HG03095 (cell line): Measurements from ENCODE around the gene TMEM37.

ENCODE experiments used
- ATAC-seq: cut with Tn5 transposase; IDR thresholded peaks from one replicate; pipeline ENCODE4 v1.9.1; 2021; ENCODE audit warnings: moderate library complexity; ENCODE audit not compliant: unreplicated experiment

TMEM37 gene

DNA sequence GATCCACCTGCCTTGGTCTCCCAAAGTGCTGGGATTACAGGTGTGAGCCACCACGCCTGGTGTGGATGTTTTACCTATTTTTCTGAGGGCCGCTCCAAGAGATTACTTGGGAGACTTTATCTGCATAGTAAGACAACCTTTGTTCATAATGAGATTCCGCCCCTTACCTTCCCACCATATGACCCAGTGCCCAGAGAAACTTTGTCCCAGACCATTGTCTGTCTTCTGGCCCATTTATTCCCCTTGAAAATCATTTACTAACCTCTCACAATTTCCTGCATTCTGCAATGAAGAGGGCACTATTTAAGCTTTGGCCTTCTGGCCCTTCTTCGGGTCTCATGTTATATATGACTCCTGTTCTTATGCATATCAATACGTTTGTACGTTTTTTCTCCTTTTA lies 13.7 kb upstream of the TMEM37 start:
- no peak for ATAC-seq

- ATAC-seq: no peak
Observed at GRCh38 chr2:119419065-119419464, 12.6 kb upstream of the TMEM37 start.

DNA sequence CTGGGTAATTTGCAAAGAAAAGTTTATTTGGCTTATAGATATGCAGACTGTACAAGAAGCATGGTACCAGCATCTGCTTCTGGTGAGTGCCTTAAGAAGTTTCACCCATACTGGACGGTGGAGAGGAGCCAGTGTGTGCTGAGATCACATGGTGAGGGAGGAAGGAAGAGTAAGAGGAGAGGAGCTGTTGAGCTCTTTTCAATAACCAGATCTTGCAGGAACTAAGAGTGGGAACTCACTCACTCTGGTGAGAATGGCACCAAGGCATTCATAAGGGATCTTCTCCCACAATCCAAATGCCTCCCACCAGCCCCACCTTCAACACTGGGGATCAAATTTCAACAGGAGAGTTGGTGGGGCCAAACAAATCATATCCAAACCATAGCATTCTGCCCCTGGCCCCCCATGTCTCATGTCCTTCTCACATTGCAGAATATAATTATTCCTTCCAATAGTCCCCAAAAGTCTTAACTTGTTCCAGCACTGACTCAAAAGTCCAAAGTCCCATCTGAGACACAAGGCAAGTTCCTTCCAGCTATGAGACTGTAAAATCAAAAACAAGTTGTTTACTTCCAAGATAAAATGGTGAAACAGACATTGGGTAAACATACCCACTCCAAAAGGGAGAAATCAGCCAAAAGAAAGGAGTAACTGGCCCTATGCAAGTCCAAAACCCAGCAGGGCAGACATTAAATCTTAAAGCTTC lies 11.7 kb upstream of the TMEM37 start:
- no peak for ATAC-seq

- no peak for ATAC-seq
Observed at GRCh38 chr2:119421304-119421703, 10.3 kb upstream of the TMEM37 start.

DNA sequence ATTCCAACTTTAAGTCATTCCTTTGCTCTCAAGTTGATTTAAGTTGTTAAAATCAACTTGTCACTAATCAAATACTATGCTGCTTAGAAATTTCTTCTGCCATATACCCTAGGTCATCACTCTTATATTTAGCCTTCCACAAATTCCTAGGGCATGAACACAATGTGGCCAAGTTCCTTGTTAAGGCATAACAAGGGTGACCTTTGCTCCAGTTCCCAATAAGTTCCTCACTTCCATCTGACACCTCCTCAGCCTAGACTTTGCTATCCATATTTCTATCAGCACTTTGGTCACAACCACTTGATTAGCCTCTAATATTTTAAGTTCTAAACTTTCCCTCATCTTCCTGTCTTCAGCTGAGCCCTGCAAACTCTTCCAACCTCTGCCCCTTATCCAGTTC lies 9.9 kb upstream of the TMEM37 start:
- ATAC-seq: no peak

DNA sequence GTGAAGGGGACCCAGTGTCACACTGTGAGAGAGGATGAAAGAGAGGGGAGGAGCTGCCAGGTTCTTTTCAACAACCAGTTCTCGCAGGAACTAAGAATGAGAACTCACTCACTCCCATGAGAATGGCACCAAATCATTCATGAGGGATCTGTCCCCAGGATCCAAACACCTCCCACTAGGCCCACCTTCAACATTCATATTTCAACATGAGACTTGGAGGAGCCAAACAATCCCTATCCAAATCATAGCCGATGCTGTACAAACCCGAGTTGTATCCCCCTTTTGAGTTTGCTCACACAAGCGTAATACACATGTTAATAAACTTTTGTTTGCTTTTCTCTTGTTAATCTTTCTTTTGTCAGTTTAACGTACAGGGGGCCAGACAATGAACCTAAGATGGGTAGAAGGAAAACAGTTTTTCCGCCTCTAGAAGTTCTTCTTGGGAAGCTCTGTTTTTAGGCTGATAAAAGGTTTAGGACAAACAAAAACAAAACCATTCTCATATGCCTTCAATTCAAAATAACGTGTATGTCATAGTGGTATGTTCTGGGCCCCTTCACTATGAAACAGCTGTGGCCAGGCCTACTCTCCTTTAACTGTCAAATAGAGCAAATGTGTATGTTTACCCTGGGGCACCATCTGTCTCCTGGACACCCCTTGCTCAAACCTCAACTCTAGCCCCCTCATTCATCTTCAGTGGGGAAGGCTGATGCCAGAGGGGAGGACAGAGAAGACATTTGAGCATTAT lies 9.1 kb upstream of the TMEM37 start:
- no peak for ATAC-seq

GRCh38 chr2:119423108-119423444 lies 8.6 kb upstream of the TMEM37 start:
- no peak for ATAC-seq

GRCh38 chr2:119423811-119424210 lies 7.8 kb upstream of the TMEM37 start:
- ATAC-seq: no peak

DNA sequence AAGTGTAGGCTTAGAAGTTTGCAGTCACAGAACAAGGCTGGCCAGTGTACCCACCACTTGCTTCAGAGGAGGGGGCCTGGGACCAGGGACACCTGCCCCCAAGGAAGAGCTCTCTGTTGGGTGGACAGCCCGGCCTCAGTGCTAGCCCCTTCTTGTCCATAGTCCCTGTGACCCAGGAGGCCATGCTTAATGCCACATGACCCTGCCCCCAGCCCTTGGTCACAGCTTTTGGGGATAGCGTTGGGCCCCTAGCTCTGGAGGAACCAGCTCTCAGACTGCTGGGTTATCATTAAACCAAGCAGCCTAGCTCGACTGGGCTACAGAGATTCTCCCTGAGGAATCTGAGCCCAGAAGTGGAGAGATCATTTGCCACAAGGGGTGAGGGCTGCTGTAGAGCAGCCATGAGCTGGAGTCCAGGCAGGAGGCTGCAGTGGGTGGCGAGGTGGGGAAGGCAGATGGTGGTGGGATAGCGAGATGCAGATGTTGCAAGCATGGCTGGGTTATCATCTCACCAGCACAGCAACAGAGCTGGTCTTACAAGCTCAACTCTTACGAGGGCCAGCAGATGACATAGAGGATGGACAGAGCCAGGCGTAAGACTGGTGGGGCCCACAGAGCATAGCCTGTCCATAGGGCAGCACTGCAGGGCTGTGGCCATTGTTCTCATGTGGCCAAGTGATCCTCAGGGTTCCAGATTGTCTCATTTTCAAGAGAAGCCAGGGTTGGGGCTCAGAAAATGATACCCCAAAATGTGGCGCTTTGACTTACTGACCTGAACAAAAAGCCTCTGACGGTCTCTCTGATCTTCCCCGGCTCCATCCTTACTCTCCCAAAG lies 7.2 kb upstream of the TMEM37 start:
- ATAC-seq: no peak

DNA sequence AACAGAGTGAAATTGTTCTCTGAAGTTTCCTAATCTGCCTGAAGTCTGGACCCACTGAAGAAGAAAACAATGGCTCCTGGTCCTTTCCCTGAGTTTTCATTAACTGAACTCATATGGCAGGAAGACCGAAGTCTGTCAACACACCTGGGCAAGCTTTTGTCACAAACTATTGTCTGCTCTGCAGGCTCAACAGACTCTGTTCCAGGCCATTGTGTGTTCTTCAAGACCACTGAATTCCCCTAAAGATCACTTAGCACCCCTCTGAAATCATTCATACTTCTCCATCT lies 6.6 kb upstream of the TMEM37 start:
- no peak for ATAC-seq

- no peak for ATAC-seq
Observed at GRCh38 chr2:119425620-119426395, 5.8 kb upstream of the TMEM37 start.

GRCh38 chr2:119426396-119426675 lies 5.3 kb upstream of the TMEM37 start:
- no peak for ATAC-seq

- no peak for ATAC-seq
Observed at GRCh38 chr2:119426801-119427395, 4.8 kb upstream of the TMEM37 start.

DNA sequence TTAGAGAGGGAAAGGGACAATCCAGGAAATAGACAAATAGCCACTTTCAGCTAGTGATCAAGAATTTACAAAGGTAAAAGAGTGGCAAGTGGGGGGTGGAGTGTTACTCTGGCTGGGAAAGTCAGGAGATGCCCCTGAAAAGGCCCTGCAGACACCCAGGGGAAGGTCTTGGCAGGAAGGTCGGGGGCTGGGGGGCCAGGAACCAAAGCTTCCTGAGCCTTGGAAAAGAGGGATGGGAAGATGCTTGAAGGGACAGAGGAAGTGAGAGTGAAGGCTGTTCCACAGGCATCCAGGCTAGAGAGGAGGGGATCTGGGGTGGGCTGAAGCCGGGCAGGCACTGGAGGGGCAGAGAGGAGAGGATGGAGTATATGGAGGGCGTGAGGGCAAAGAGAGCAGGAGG lies 3.9 kb upstream of the TMEM37 start:
- no peak for ATAC-seq

- no peak for ATAC-seq
Observed at GRCh38 chr2:119428488-119429224, 3.0 kb upstream of the TMEM37 start.

- no peak for ATAC-seq
Observed at GRCh38 chr2:119429225-119429981, 2.3 kb upstream of the TMEM37 start.

DNA sequence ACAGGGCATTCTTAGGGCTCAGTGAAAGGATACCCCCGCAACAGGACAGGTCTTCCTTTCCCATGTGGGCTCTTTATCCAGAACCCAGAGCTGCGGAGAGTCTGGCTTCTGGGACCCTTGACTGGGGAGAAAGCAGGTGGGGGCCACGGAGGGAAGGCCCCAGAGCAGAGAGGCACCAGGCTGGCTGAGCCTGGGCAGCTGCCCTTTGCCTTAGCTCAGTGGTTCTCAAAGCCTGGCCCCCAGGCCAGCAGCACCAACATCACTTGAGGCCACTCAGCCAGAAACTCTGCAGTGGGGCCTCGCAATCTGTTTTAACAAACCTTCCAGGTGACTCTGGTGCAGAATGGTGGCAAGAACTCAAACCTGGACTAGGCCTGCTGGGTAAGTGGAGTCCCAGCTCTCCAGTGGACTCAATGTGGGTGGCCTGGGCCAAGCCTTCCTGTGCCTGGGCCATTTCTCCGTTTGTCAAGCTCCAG lies 1.6 kb upstream of the TMEM37 start:
- ATAC-seq: no peak

GRCh38 chr2:119431976-119432850 lies 559 bp downstream of the TMEM37 start:
- no peak for ATAC-seq
